Suppressor macrophage (primary cell): ENCODE measurements around the gene PDS5B.
A peak's percentile ranks its signal among the peaks of the same experiment; 100 is the strongest.
"Not testable (repeated sequence)": the region's sequence is repeated elsewhere in the genome, so short reads cannot be mapped to it uniquely, and the experiment has no call there.

Source experiments
- DNase-seq, 4 experiments: peaks; one replicate each; pipeline ENCODE4 v3.0.0-alpha.2; 2020 to 2022
- total RNA-seq, 17 experiments: gene quantifications; one replicate each; lab custom pipeline; 2026; ENCODE audit warnings: mixed read lengths in 6 of 17, inconsistent platforms in 3 of 17; lab: John Stamatoyannopoulos, UW

Gene PDS5B
- 13.5 to 60.4 (median 32.4) reads per million in 17 experiments for total RNA-seq

- DNase-seq = peak; percentile 97 to 99 (median 98)
Measured at GRCh38 chr13:32586080-32586900, at the start of gene PDS5B. TSS of gene PDS5B (plus strand) at chr13:32586452. CDS start at chr13:32648773, 62,321 bp downstream.

DNA sequence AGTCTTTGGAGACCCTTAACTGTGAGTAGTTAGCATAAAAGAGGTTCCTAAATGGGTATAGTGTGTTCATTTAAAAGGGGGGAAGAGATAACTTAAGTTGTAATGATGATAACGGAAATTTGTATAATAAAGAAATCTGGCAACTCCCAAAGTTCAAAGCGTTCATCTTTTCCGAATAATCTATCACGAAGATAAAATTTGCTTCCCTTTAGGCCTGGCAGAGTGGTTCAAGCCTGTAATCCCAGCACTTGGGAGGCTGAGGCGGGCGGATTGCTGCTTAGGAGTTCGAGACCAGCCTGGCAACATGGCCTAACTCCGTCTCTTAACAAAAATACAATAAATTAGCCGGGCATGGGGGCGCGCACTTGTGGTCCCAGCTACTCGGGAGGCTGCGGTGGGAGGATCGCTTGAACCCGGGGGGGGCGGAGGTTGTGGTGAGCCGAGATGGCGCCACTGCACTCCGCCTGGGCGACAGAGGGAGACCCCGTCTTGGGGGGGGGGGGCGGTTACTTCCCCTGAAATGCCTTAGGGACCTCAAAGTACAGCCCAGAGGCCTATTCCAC is 48.6 kb upstream of the PDS5B start:
- DNase-seq = no peak

DNA sequence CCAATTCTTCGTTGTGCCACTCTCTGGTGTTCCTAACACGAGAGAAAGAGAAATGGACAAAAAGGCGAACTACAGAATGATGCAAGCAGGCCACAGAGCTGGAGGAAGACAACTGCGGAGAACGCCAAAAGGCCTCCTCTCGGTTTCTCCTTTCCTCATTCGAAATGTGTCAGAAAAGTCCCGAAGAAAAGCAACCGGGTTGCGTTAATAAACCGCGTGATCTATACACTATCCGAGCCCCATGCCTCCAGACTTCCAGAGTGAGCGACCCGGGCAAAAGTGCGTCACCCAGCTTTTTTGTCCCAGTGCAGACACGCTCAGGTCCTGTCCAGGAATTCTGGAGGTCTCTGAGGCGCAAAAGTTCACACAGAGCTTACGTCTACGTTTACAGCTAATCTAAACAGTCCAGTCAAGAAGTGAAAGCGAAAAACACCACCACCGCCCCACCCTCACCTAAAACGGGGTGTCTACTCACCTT is 48.1 kb upstream of the PDS5B start:
- DNase-seq = peak; percentile 76 to 83 (median 78)

- peak; percentile 96 to 98 (median 97) for DNase-seq
Measured at GRCh38 chr13:32538621-32539246, 47.5 kb upstream of the PDS5B start, which contains the start of gene N4BP2L2. TSS of gene N4BP2L2 (minus strand) at chr13:32538795. CDS start at chr13:32537027, 1,768 bp downstream.

- DNase-seq = peak; percentile 38 to 73 (median 64)
Measured at GRCh38 chr13:32542221-32542620, 44.0 kb upstream of the PDS5B start.

GRCh38 chr13:32545083-32545482 is 41.2 kb upstream of the PDS5B start:
- DNase-seq = no peak

GRCh38 chr13:32548837-32549236 is 37.4 kb upstream of the PDS5B start:
- peak; percentile 35 to 79 (median 64) for DNase-seq

DNA sequence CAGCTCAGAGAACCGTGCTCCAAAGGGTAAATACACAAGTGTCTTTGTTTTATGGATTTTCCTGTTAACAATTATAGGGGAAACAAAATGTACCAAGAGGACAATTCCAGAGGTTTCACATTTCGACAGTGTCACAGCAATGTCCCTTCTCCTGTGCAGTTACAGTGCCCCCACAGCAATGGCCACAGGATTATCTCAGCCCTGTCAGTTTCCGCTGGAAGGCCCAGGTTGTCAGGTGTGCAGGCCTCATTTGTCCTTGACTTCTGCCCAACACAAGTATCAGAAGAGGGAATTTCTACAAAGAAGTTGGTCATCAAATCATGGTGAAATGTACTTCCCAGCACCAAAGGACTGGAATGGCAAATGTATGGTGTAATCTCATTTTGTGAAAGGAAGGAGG is 36.5 kb upstream of the PDS5B start:
- peak in 1 of 4 experiments; percentile 14 for DNase-seq

DNA sequence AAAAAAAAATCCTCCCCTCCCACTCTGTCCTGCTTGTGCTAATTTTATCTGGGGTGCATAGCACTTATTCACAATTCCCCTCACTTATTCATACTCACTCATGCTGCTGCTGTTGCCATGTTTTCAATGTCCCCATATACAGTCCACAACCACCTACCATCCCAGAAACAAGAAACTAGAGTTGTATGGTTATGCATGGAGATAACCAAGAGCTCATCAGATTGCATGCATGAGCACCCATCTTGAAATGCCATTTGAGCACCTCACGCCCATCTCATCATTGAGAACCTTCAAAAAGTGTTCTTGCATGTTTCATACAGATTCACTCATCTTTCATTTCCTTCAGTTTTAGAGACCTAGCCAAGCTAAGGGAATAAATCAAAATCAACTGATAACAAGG is 32.5 kb upstream of the PDS5B start:
- no peak for DNase-seq

GRCh38 chr13:32555613-32556012 is 30.6 kb upstream of the PDS5B start:
- no peak for DNase-seq

GRCh38 chr13:32560842-32561241 is 25.4 kb upstream of the PDS5B start:
- not testable (repeated sequence) for DNase-seq

DNA sequence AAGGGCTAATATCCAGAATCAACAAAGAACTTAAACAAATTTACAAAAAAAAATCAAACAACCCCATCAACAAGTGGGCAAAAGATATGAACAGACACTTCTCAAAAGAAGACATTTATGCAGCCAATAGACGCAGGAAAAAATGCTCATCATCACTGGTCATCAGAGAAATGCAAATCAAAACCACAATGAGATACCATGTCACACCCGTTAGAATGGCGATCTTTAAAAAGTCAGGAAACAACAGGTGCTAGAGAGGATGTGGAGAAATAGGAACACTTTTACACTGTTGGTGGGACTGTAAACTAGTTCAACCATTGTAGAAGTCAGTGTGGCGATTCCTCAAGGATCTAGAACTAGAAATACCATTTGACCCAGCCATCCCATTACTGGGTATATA is 10.6 kb upstream of the PDS5B start:
- DNase-seq = not testable (repeated sequence)

GRCh38 chr13:32577032-32577431 is 9.2 kb upstream of the PDS5B start:
- DNase-seq = no peak

- DNase-seq = peak in 3 of 4 experiments; percentile 35 to 76 (median 61)
Measured at GRCh38 chr13:32581177-32581786, 5.0 kb upstream of the PDS5B start.

- no peak for DNase-seq
Measured at GRCh38 chr13:32582281-32582680, 4.0 kb upstream of the PDS5B start.

- DNase-seq = no peak
Measured at GRCh38 chr13:32582991-32583390, 3.3 kb upstream of the PDS5B start.

DNA sequence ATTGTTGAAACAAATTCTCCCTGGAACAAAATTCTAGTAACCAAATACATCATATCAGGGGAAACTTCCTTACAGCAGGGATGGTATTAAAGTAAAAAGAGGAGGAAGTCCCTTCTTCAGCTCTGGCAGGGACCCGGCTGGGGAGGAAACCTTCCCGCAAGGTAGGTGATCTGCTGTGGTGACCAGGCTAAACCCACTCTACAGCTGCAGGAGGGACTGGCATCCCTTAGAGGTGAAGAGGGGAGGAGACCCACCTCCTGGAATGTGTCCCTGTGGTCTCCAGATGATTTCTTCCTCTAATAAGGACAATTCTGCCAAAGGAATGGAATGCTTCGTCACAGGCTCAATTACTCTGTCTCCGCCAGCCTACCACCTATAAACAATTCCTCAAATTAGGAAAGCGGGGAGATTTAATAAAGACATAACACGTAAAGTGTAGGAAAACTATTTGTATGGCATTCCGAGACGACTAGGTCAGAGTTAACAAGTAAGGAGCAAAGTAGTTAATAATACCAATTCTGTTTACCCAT is 637 bp upstream of the PDS5B start:
- DNase-seq = peak in 3 of 4 experiments; percentile 11 to 27 (median 26)

GRCh38 chr13:32587011-32587810 is 959 bp downstream of the PDS5B start:
- peak; percentile 62 to 82 (median 76) for DNase-seq

- DNase-seq = peak in 1 of 4 experiments; percentile 16
Measured at GRCh38 chr13:32587811-32588170, 1.5 kb downstream of the PDS5B start.

- DNase-seq = no peak
Measured at GRCh38 chr13:32588736-32589135, 2.5 kb downstream of the PDS5B start.

DNA sequence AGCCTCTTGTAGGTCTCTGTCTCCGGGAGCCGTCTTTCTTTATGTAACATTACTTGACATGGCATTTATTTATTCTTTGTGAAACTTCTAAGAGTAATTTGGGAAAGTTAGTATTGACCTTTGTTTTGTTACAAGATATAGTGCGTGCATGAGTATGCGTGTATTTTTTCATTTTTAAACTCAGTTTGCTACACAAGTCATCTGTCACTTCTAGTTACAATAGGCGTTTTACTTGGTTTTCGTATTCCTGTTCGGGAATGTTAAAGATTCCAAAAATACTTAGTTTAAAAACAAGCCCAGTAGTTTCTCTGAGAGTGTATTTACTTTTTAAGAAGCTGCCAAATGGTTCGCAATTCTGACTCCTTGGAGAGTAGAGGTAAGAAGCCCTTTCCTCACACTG is 3.2 kb downstream of the PDS5B start:
- DNase-seq = no peak

DNA sequence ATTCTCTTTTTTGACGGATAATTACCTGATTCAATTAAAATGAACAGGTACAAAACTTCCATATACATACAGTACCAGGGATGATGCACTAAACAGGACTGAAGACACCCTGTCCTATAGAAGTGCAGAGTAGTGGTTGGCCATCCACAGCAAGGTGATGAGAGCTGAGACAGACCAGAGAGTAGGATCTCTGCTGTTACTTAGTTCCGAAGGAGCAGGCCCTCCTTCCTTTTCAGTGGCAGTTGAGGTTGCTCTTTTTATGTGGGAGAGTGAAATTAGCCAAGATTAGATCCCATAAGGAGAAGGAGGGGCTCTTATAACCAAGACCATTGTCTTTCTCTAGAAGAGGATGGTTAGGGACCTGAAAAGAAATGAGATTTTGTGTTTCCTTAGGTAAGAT is 4.0 kb downstream of the PDS5B start:
- DNase-seq = no peak
